Activated gamma-delta T cell treated with anti-CD3 and anti-CD28 coated beads, Interleukin-2, amount 50 U/mL, for 16 hours (primary cell): ENCODE results near the gene ALG14.

Source experiments
- DNase-seq: peaks from one replicate; pipeline ENCODE4 v3.0.0-alpha.2; 2020; ENCODE audit warnings: low read depth

Gene ALG14

GRCh38 chr1:94979656-94980581 is 92.8 kb downstream of the ALG14 start:
- DNase-seq: no peak

- no peak for DNase-seq
Observed at GRCh38 chr1:94979131-94979530, 93.6 kb downstream of the ALG14 start.

GRCh38 chr1:94978401-94978800 is 94.3 kb downstream of the ALG14 start:
- no peak for DNase-seq

- no peak for DNase-seq
Observed at GRCh38 chr1:94976971-94977548, 95.7 kb downstream of the ALG14 start.

GRCh38 chr1:94974824-94975223 is 97.9 kb downstream of the ALG14 start:
- DNase-seq: no peak

GRCh38 chr1:94974241-94974640 is 98.5 kb downstream of the ALG14 start:
- DNase-seq: no peak

GRCh38 chr1:94973309-94973922 is 99.3 kb downstream of the ALG14 start:
- no peak for DNase-seq

- no peak for DNase-seq
Observed at GRCh38 chr1:94971491-94971924, 101.2 kb downstream of the ALG14 start.

GRCh38 chr1:94970783-94971182 is 102.0 kb downstream of the ALG14 start:
- DNase-seq: no peak

GRCh38 chr1:94969137-94969536 is 103.6 kb downstream of the ALG14 start:
- DNase-seq: no peak

- no peak for DNase-seq
Observed at GRCh38 chr1:94966033-94966432, 106.7 kb downstream of the ALG14 start.

- DNase-seq: no peak
Observed at GRCh38 chr1:94963864-94964263, 108.9 kb downstream of the ALG14 start.

GRCh38 chr1:94962409-94963265 is 110.1 kb downstream of the ALG14 start:
- no peak for DNase-seq

GRCh38 chr1:94961988-94962387 is 110.8 kb downstream of the ALG14 start:
- no peak for DNase-seq

GRCh38 chr1:94961582-94961981 is 111.2 kb downstream of the ALG14 start:
- DNase-seq: no peak

- no peak for DNase-seq
Observed at GRCh38 chr1:94958081-94958480, 114.7 kb downstream of the ALG14 start.

GRCh38 chr1:94955767-94956632 is 116.8 kb downstream of the ALG14 start:
- no peak for DNase-seq

GRCh38 chr1:94954263-94955220 is 118.2 kb downstream of the ALG14 start:
- DNase-seq: no peak

GRCh38 chr1:94953746-94954145 is 119.0 kb downstream of the ALG14 start:
- DNase-seq: no peak

GRCh38 chr1:94953107-94953506 is 119.6 kb downstream of the ALG14 start:
- no peak for DNase-seq
